DMS 273 (cell line): ENCODE results near the gene TMEM61.

Experiments used
- DNase-seq: peaks from one replicate; lab custom pipeline; 2025; ENCODE audit not compliant: unreplicated experiment; lab: John Stamatoyannopoulos, UW

The TMEM61 gene

DNA sequence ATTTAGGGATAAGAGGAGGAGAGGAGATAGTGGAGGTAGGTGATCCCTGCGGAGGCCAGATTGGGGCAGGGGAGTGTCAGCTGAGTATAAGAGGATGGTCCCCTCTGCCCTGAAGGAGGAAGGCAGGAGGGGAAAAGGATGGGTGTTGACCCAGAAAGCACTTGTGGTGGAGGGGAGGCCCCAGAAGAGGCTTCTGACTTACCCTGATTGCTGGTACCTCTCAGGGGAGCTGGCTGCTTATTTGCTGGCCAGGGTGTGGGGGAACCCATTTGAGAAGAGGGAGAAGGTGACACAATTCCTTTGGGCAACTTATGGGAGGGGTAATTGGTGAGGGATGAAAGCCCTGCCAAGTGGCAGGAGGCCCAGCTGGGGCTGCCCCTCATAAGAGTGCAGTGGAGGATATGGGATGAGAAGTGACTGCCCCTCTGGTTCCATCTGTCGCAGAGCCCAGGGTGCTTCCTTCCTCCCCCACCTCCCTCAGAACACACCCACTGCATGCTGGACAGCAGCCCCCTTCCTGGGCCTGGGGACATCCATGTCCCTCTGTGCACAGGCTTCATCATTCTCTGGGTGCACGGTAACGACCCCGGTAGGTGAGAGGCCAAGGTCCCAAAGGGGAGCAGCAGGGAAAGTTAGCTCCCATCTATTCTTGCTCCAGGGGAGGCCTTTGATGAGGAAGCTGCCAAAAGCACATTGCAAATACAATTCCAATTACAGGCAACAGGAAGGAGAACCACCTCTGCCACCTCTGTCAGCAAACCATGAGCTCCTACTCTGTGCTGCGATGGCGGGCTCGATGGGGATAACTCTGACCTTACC is 57.5 kb downstream of the TMEM61 start:
- peak; percentile 66 for DNase-seq

DNA sequence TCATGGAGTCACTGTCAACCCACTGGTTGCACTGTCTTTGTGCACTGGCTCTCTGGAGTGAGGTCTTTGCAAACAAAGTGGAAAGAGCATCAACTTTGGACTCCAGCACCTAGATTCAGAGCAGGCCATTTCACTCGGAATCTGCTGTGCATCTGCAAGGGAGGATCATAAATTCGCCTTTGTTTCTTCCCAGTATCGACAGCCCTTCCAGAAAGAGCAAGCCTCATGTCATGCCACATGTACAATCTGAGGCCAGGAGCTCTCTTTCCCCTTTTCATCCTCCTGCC is 58.1 kb downstream of the TMEM61 start:
- no peak for DNase-seq

DNA sequence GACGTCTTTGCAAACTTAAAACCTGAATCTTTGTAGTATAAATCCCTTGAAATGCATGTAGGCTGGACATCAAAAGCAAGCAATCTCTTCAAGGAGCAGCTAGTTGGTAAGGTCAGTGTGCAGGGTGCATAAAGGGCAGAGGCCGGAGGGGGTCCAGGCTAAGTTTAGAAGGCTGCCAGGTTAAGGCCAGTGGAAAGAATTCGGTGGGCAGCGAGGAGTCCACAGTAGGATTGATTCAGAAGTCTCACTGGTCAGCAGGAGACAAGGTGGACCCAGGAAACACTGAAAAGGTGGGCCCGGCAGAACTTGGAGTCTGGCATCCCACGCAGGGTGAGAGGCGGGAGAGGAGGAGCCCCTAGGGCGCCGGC is 58.5 kb downstream of the TMEM61 start:
- DNase-seq: no peak

DNA sequence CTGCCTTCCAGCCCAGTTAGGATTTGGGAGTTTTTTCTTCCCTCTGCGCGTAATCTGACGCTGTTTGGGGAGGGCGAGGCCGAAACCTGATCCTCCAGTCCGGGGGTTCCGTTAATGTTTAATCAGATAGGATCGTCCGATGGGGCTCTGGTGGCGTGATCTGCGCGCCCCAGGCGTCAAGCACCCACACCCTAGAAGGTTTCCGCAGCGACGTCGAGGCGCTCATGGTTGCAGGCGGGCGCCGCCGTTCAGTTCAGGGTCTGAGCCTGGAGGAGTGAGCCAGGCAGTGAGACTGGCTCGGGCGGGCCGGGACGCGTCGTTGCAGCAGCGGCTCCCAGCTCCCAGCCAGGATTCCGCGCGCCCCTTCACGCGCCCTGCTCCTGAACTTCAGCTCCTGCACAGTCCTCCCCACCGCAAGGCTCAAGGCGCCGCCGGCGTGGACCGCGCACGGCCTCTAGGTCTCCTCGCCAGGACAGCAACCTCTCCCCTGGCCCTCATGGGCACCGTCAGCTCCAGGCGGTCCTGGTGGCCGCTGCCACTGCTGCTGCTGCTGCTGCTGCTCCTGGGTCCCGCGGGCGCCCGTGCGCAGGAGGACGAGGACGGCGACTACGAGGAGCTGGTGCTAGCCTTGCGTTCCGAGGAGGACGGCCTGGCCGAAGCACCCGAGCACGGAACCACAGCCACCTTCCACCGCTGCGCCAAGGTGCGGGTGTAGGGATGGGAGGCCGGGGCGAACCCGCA is 59.1 kb downstream of the TMEM61 start, which contains the start of gene PCSK9:
Gene PCSK9 (plus strand): TSS at position 207 of the 741 bp plus-strand sequence. CDS start 290 bp downstream, at position 497.
- peak; percentile 32 for DNase-seq

DNA sequence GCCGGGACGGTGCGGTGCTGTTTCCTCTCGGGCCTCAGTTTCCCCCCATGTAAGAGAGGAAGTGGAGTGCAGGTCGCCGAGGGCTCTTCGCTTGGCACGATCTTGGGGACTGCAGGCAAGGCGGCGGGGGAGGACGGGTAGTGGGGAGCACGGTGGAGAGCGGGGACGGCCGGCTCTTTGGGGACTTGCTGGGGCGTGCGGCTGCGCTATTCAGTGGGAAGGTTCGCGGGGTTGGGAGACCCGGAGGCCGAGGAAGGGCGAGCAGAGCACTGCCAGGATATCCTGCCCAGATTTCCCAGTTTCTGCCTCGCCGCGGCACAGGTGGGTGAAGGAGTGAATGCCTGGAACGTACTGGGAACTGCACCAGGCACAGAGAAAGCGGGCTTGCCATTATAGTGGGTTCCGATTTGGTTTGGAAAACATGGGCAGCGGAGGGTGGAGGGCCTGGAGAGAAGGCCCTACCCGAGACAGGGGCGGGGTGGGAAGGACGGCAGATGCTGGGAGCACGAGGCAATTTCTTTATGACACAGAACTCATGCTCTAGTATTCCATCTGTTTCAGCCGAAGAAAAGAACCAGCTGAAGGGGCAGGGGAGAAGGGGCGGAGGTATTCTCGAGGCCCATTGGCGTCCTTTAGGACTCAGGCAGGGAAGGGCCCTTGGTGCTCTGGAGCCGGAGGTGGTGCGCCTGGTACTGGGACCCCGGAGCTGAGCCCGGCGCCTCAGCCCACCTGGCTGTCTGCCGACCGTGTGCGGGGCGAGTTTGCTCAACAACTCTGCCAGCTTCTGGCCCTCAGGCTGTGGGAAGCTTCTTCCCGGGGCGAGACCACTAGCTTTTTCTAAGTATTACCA is 59.9 kb downstream of the TMEM61 start:
- peak; percentile 88 for DNase-seq

DNA sequence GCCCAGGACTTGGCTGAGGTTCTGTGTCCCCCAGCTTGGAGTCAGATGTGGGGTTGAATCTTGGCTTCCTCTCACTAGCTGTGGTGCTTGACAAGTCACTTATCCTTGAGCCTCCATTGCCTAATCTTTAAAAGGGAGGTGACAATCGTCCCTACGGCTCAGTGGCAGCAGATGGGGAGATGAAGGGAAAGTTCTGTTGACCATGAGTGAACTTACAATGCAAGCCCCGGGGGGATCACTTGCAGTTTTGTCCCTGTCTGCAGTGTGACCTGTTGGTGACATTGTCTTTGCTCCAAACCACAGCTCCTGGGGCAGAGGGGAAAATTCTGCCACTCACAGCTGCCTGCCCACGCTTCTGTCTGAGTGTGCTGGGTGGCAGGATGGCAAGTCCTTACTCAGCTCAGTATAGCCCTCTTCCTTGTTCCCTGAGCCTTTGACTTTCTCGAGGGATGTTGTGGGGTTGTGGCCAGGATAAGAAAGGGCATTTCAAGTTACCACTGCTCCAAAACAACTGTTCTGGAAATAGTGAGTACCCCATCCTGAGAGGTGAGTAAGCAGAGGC is 60.6 kb downstream of the TMEM61 start:
- no peak for DNase-seq

DNA sequence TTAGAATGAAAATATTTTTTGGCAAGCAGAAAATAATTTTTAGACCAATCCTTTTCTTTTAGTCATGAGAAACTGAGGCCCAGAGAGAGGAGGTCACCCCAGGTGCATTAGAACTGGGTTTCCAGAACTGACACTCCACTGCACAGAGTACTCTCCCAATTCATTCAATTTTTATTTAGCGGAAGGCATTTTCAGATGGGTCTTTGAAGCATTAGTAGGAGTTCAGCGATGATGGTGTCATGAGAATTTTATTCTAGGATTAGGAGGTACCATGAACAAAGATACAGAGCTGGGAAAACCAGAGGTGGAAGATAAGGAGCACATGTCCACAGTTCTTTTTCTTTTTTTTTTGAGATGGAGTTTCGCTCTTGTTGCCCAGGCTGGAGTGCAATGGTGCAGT is 61.2 kb downstream of the TMEM61 start:
- DNase-seq: no peak
